Brain microvascular endothelial cell (primary cell): ENCODE data around the gene SMIM44.

ENCODE experiments used
- DNase-seq: peaks from one replicate; pipeline ENCODE4 v3.0.0-alpha.2; 2020
- H3K27ac ChIP-seq: fragments of 250-450 bp; sonication (Bioruptor Pico); 2 replicates; pipeline ENCODE4 v1.5.1; 2020; ENCODE audit warnings: mild to moderate bottlenecking, moderate library complexity
- H3K27me3 ChIP-seq: fragments of 250-450 bp; sonication (Bioruptor Pico); replicated peaks from 2 replicates; pipeline ENCODE4 v1.5.1; 2020; ENCODE audit warnings: mild to moderate bottlenecking
- H3K36me3 ChIP-seq: fragments of 250-450 bp; sonication (Bioruptor Pico); replicated peaks from 2 replicates; pipeline ENCODE4 v1.5.1; 2020; ENCODE audit warnings: mild to moderate bottlenecking
- H3K4me3 ChIP-seq: 2 replicates; pipeline ENCODE4 v1.5.1; 2011; ENCODE audit warnings: low read depth, mild to moderate bottlenecking, control low read depth, low read length, moderate library complexity
- CTCF ChIP-seq: IDR thresholded peaks from 2 replicates; pipeline ENCODE4 v1.5.1; 2011; ENCODE audit warnings: low read depth, mild to moderate bottlenecking, moderate library complexity, low read length, control low read depth, inconsistent platforms; ENCODE audit errors: missing control alignments
- in situ Hi-C: cut with HindIII; loops from 2 replicates; pipeline ENCODE4 v1.10.0; 2017; ENCODE audit warnings: low sequenced_read_pairs, low pct_ligation_motif_present

SMIM44 gene

DNA sequence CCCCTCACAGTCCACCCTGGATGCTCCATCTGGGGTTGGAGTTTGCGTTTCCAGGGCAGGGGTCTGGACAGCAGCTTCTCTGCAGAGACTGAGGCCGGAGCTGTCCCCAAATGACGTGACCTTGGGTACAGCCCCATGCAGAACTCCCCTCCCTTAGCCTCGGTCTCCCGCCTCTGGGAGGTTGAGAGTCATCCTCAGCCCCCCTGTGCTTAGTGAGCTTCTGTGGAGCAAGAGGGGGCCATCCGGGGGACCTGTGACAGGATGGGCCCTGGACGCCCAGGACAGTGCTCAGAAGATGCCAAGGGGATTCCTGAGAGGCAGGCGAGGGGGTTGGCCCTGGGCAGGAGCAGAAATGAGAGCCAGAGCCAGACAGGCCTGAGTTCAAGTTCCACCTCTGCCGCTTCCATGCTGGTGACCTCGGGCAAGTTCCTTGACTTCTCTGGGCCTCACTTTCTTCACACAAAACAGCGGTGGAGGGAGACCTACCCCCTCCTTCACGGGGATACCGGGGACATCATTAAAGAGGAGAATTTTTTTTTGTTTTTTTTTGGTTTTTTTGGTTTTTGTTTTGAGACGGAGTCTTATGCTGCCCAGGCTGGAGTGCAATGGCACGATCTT lies 23.2 kb downstream of the SMIM44 start:
- Histone ChIP-seq H3K27me3 (no peaks in the 10 kb centered on the region), H3K27ac (peak overlapping the region; percentile 91), H3K4me3 (no peak overlapping the region), H3K36me3 (peaks cover 34% of the 10 kb centered on the region)
- DNase-seq: no peak
- in situ Hi-C loops: loop anchor here (10.0 kb wide), 1 partner anchor 135 kb away; no protein-coding TSS in a partner anchor
- no peak for TF ChIP-seq CTCF

DNA sequence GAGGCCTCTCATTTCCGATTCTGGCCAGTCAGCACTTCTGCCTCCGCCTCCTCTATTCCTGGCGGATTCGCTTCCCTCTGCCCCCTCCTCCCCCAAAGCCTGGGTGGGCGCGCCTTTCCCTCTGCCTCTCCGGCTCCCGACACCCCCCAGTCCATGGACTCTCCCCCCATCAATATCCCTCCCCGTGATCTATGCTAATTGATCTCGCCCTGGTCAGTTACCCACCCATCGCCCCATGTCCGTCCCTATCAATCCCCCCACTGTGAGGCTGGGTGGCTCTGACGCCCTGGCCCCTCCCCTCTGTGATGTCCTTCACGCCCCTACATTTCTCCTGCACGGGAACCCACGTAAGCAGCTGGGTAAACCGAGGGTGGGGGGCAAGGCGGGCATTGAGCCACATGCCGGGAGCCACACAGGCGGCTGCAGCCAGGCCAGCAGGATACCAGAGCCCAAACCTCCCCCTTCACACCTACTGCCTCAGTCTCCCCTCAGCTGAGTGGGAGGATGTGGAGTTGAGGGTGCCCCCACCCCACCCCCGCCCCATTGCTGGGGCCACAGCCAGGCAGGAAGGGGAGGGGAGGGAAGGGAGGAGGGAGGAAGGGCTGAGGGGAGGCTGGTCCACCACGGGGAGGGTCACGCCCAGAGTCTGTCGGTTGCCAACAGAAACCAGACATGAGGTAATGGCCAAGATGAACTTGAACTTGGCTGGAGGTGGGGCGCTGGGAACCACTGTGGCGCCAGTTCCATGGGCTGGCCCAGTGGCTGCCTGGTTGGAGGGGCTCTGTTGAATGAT lies 24.0 kb downstream of the SMIM44 start:
- no peak for TF ChIP-seq CTCF
- Histone ChIP-seq H3K4me3 (peak overlapping the region; percentile 12), H3K36me3 (peaks cover 42% of the 10 kb centered on the region), H3K27me3 (no peaks in the 10 kb centered on the region), H3K27ac (peak overlapping the region; percentile 91)
- in situ Hi-C loops: no loop called here
- peak; percentile 96 for DNase-seq

- in situ Hi-C loops: no loop called here
- Histone ChIP-seq H3K4me3 (no peak overlapping the region), H3K27me3 (no peaks in the 10 kb centered on the region), H3K36me3 (peaks cover 48% of the 10 kb centered on the region), H3K27ac (peak overlapping the region; percentile 91)
- TF ChIP-seq CTCF: no peak
- peak; percentile 43 for DNase-seq
Measured at GRCh38 chr19:3458229-3459088, 24.8 kb downstream of the SMIM44 start.

- H3K36me3 ChIP-seq: peaks cover 50% of the 10 kb centered on the region
- H3K27ac ChIP-seq: peak overlapping the region; percentile 91
- TF ChIP-seq CTCF: no peak
- H3K27me3 ChIP-seq: no peaks in the 10 kb centered on the region
- no peak for DNase-seq
- H3K4me3 ChIP-seq: no peak overlapping the region
- in situ Hi-C loops: no loop called here
Measured at GRCh38 chr19:3457528-3458228, 25.6 kb downstream of the SMIM44 start.

DNA sequence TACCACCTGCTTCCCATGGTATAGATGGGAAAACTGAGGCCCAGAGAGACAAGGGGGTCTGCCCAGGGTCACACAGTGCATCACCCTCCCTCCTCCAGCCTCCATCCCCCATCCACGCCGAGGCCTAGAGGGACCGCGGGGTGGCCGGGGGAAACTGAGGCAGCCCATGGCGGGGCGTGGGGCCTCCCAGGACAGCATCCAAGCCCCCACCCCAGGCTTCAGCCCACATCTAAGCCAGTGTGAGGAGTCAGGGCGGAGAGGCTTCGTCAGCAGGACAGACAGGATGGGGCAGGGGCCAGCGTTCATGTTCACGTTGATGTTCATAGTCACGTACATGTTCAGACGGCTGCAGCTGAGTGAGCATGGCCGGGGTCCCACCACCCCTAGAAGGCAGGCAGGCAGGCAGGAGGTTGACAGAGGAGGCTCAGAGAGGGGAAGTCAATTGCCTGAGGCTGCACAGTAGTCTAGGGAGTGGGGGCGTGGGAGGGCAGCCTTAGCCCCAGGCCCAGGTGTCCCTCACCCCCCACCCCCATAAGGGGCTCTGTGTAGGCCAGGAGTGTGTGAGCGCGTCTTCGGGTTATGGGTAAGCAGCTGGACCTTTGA lies 26.2 kb downstream of the SMIM44 start:
- H3K36me3 ChIP-seq: peaks cover 53% of the 10 kb centered on the region
- in situ Hi-C loops: no loop called here
- no peak for TF ChIP-seq CTCF
- DNase-seq: no peak
- peak overlapping the region; percentile 91 for H3K27ac ChIP-seq
- H3K4me3 ChIP-seq: no peak overlapping the region
- H3K27me3 ChIP-seq: no peaks in the 10 kb centered on the region
